ENCODE results near the gene PHC2.

DNA sequence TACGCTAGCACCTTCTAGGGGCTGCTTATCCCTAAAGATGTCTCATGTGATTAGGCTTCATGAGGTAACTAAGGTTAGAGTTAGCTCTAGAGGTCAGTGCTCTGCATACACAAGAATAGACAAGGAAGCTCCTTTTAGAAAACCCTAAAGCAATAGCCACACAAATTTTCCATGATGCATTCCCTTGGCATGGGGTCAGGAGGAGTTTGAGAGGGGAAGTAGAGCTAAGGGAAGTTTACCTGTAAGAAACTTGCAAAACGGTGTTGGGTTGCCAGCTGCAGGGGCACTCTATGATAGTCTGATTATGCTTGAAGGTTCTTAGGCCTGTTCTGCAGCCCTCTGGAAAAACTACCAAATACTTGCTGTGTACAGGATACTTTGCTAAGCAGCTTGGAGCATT, 71.0 kb downstream of the PHC2 start:
- TF ChIP-seq, protein P1, sequence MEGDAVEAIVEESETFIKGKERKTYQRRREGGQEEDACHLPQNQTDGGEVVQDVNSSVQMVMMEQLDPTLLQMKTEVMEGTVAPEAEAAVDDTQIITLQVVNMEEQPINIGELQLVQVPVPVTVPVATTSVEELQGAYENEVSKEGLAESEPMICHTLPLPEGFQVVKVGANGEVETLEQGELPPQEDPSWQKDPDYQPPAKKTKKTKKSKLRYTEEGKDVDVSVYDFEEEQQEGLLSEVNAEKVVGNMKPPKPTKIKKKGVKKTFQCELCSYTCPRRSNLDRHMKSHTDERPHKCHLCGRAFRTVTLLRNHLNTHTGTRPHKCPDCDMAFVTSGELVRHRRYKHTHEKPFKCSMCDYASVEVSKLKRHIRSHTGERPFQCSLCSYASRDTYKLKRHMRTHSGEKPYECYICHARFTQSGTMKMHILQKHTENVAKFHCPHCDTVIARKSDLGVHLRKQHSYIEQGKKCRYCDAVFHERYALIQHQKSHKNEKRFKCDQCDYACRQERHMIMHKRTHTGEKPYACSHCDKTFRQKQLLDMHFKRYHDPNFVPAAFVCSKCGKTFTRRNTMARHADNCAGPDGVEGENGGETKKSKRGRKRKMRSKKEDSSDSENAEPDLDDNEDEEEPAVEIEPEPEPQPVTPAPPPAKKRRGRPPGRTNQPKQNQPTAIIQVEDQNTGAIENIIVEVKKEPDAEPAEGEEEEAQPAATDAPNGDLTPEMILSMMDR (IDR thresholded peaks at IDR 0.05), result no peak
- TF ChIP-seq ZFX (IDR thresholded peaks at IDR 0.05; ENCODE audit: borderline replicate concordance), result no peak

Measured in 22Rv1 (cell line).